ENCODE data around the gene CERS5.
"Not testable (repeated sequence)": the region's sequence is repeated elsewhere in the genome, so short reads cannot be mapped to it uniquely, and the experiment has no call there.

Gene CERS5

DNA sequence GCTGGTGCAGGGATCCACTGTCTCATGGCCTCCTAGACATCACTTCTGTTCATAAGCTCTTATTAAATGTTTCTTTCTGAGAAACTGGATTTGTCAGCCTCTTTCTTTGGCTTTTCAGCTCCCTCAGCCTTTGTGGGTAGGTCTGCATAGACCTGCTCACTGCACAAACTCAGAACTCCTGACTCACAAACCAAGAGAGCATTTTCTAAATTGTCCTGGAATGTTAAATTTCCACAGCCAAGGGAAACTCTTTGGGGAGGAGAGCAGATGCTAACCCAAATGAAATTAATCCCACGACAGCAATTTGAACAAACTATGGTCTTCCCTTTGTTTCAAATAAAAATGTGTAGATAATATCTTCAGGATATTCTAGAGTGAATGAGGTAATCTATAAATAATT is 19.5 kb upstream of the CERS5 start:
- DNase-seq: no peak

DNA sequence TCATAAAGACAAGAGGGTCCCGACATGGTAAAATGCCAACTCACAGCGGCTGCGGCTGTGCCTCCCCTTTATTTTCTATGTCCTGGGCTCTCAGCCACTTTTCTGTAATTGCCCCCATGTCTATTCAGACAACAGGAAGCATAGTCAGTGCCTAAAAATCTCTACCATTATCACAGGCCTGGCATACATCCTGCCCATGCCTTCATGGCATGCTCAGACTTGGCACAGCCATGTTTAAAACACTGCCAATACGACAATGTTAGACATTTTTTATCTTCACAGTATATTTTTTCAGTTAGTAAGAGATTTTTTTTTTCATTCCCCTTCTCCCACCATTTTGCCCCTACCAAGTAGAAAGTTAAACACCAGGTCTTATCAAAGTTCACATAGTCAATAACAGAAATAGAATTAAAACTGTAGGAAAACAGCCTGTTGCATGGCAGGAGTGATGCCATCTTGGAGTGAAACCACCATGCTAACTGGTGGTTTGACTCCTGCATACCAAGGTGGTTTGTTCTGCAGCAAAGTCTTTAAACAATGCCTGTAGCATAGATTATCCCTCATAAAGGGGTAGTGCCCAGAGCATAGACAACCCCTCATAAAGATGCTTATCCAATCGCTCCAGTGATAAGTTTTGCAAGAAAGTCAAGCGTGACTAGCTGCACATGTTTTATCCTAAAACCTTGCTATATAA is 18.9 kb upstream of the CERS5 start:
- no peak for DNase-seq

DNA sequence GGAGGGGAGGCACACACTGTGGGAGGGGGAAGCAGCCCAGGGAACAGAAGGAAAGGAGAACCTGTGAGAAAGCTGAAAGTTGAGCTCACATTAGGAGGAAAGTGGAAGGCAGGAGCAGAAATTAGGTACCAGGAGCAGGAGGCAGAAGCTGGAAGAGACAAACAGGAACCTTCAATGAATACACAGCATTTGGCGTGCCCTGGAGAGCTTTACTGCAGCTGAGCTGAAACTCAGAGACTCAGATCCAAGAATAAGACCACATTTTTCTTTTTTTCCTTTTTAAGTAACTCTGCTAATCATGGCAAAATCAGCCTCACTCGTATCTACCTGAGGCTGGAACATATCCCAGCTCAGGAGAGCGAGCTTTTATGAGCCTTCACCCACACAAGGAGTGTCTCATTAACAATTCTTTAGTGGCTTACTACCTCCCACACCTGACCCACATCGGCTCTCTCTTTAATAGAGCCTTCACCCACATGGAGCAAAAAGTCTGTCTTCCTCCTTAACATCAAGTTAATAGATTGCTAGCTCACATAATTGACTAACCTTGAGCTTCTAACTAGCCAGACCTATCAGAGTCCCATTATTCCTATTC is 18.2 kb upstream of the CERS5 start:
- no peak for DNase-seq

GRCh38 chr12:50184261-50184660 is 17.1 kb upstream of the CERS5 start:
- no peak for DNase-seq

GRCh38 chr12:50182461-50182860 is 15.3 kb upstream of the CERS5 start:
- DNase-seq: no peak

DNA sequence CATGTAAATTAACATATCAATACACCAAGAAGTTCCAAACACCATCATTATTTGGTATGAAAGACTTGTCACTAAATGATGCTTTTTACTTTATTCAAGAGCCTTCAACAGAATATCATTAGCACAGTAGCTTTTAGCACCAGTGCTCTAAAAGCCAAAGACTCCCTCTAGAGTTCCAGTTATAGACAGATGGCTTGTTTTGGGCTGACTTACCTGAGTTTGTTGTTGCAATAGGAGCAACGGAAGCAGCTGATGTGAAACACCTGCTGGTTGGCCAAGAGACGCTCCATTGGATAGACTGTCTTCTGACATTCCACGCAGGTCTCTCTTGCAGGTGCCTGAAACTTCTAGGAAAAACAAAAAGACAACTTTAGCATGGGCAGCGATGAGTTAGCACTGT is 14.5 kb upstream of the CERS5 start:
- no peak for DNase-seq

DNA sequence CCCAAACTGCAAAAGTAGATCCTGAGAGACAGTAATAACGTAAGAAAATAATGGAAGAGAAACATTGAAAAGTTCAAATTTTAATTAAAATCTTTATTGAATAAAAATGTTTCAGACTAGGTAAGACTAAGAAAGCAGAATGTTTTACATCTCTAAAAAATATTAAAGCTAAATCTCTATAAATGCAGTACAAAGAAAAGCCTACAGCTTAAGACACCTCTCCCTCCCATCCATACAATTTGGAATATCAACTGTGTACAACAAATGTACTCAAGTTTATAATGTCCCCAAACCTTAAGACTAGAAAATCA is 8.5 kb upstream of the CERS5 start:
- DNase-seq: no peak

- DNase-seq: no peak
Measured at GRCh38 chr12:50174971-50175715, 8.0 kb upstream of the CERS5 start.

GRCh38 chr12:50166799-50167048 is 445 bp downstream of the CERS5 start:
- no peak for DNase-seq

- DNase-seq: no peak
Measured at GRCh38 chr12:50164963-50165362, 2.2 kb downstream of the CERS5 start.

GRCh38 chr12:50162230-50162629 is 4.9 kb downstream of the CERS5 start:
- no peak for DNase-seq

- no peak for DNase-seq
Measured at GRCh38 chr12:50160643-50161042, 6.5 kb downstream of the CERS5 start.

- no peak for DNase-seq
Measured at GRCh38 chr12:50157259-50157658, 9.9 kb downstream of the CERS5 start.

- DNase-seq: no peak
Measured at GRCh38 chr12:50156641-50157040, 10.5 kb downstream of the CERS5 start.

DNA sequence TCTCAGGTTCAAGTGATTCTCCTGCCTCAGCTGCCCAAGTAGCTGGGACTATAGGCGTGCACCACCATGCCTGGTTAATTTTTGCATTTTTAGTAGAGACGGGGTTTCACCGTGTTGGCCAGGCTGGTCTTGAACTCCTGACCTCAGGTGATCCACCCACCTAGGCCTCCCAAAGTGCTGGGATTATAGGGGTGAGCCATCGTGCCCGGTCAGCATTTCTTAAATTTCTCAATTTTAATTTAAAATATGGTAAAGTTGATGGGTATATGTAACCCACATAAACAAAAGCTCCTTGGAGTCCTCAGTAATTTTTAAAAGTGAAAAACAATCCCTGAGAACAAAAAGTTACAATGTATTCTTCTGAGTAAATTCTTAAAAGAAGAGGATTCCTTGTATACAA is 12.2 kb downstream of the CERS5 start:
- DNase-seq: not testable (repeated sequence)

DNA sequence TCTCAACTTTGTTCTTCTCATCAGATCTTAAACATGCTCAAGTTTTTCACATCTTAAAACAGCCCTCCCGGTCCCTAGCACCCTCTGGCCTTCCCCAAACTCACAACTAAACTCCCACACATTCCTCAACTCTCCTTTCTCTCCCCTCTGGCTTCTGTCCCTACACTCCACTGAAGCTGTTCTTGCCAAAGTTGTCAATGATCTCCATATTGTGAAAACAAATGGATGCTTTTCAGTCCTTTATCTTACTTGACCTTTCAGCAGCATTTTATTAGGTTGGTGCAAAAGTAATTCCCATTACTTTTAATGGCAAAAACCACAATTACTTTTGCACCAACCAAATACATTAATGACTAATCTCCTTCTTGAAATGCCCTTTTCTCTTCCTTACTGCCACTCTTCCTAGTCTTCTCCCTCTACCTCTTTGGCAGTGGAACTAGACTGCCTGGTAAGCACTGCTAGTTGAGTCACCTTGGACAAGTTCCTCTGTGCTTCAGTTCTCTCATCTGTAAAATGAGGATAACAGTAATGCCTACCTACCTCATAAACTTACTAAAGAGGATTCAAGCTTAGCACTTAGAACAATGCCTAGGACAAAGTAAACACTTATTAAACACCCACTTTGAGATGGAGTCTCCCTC is 16.0 kb downstream of the CERS5 start:
- DNase-seq: no peak

DNA sequence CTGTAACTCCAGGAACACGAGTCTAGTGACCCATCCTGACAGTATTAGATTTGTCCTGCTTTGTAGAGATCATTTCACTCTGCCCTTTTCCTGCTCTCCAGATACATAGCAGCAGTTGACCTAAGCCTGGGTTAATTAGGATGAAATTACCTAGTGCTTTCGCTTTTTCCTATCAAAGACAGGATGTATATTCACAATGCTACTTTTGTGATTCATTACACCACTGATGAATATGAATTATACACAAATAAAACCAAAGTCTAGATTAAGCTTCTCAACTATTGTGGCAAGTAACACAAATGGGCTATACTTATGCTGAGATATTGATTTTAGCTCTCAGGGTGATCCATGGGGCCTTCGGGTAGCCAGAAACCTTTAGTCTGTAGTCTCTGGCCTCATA is 17.9 kb downstream of the CERS5 start:
- no peak for DNase-seq

DNA sequence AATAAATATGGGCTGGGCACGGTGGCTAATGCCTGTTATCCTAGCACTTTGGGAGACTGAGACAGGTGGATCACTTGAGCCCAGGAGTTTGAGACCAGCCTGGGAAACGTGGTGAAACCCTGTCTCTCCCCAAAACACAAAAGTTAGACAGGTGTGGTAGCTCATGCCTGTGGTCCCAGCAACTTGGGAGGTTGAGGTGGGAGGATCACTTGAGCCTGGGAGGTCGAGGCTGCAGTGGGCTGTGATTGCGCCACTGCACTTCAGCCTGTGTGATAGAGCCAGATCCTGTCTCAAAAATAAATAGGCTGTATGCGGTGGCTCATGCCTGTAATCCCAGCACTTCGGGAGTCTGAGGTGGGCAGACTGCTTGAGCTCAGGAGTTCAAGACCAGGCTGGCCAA is 19.2 kb downstream of the CERS5 start:
- not testable (repeated sequence) for DNase-seq

GRCh38 chr12:50147281-50147680 is 19.9 kb downstream of the CERS5 start:
- no peak for DNase-seq

- DNase-seq: no peak
Measured at GRCh38 chr12:50145439-50145838, 21.7 kb downstream of the CERS5 start.

- no peak for DNase-seq
Measured at GRCh38 chr12:50142993-50143392, 24.2 kb downstream of the CERS5 start.

- DNase-seq: no peak
Measured at GRCh38 chr12:50132505-50133135, 34.5 kb downstream of the CERS5 start.

- DNase-seq: no peak
Measured at GRCh38 chr12:50129290-50129689, 37.9 kb downstream of the CERS5 start.

GRCh38 chr12:50127546-50127945 is 39.6 kb downstream of the CERS5 start:
- DNase-seq: no peak

Data from activated T-cell treated with anti-CD3 and anti-CD28 coated beads, Interleukin-2, amount 50 U/mL, for 1 hour (primary cell).